SK-N-MC (cell line): ENCODE results near the gene CADPS2.

ENCODE experiments used
- EZH2 ChIP-seq: fragments of 200-600 bp; sonication (generic); IDR thresholded peaks from one replicate; pipeline ENCODE4 v1.6.1; 2017; ENCODE audit warnings: antibody characterized with exemption
- FOXP2 ChIP-seq: optimal IDR thresholded peaks from 2 replicates; pipeline ENCODE3; 2011; ENCODE audit warnings: mild to moderate bottlenecking, moderate library complexity; ENCODE audit not compliant: insufficient read depth; ENCODE audit errors: extremely low read length, control extremely low read depth
- POLR2AphosphoS5 ChIP-seq: IDR thresholded peaks from 2 replicates; pipeline ENCODE4 v1.6.1; 2012; ENCODE audit warnings: mild to moderate bottlenecking, low read depth, low read length, borderline replicate concordance

DNA sequence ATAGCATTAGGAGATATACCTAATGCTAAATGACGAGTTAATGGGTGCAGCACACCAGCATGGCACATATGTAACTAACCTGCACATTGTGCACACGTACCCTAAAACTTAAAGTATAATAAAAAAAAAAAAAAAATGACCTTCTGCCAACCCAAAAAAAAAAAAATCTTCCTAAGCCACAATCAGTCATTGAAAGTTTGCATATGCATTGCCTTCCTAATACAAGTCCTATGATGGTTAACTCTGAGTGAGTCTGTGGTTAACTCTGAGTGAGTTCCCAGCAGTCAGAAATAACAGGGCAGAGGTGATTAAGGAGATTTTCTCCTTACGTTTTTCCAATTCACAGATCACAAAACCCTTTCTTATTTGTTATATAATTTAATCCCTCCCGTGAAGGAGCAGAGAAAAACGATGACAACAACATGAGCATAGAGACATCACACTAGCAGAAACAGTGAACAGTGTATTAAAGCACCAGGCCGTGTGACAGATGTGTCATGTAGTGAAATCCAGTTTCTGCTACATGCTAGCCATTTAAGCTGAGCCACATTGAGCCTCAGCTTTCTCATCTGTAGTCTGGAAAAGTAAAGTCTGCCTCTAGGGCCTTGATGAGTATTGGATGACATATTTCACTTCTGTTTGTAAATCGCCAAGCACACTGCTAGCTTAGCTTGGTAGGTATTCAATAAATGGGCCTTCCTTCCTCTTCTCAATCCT, 176.2 kb downstream of the CADPS2 start:
- TF ChIP-seq POLR2AphosphoS5: no peak
- no peak for TF ChIP-seq EZH2
- TF ChIP-seq FOXP2: no peak
